LNCaP clone FGC (cell line): Measurements from ENCODE around the gene RAB11FIP4.

Experiments
- DNase-seq: peaks from one replicate; pipeline ENCODE4 v3.0.0-alpha.2; 2011; ENCODE audit warnings: low read depth
- H3K4me3 ChIP-seq: 2 replicates; pipeline ENCODE4 v1.5.1; 2011; ENCODE audit warnings: mild to moderate bottlenecking, low read depth, low read length, control low read depth
- TF ChIP-seq, protein P1 (sequence below): IDR thresholded peaks from 2 replicates; pipeline ENCODE4 v1.5.1; 2012; ENCODE audit warnings: mild to moderate bottlenecking; ENCODE audit not compliant: control insufficient read depth, insufficient read depth; ENCODE audit errors: extremely low read depth

The RAB11FIP4 gene

DNA sequence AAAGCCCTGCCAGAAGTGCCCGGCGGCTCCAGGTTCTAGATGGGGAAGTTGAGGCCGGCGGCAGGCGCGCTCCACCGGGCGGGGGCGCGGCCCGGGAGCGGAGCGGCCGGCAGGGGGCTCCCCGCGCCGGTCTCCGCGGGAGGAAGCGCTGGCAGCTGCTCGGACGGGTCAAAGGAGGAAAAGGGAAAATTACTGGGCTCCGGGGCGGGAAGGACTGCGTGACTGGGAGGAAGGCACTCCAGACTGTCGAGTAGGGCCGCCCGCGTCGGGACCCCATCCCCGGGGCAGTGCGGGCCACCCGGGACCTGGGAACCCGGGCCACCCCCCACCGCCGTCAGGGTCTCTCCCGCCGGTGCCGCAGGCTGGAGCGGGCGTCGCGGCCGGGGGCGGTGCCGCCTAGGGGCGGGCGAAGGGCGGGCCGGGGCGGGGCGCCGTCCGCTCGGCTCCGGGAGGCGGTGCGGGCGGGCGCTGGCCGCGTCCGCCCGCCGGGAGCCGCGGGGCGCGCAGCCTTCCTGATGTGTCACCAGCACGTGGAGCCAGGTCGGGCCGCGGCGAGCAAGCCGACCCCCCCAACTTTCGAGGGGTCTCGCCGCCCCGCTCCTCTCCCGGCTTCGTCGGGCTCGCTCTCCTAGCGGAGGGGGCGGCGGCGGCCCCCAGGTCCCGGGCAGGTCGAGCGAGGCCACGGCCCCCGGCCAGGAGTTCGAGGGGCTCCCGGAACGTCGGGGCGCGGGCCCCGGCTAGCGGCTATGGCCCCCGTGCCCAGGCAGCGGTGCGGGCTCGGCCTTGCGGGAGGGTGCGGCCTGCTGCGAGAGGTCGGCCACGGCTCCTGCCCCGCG, 167.5 kb downstream of the RAB11FIP4 start:
- H3K4me3 ChIP-seq: peak overlapping the region; percentile 61
- no peak for DNase-seq
- TF ChIP-seq, protein P1, sequence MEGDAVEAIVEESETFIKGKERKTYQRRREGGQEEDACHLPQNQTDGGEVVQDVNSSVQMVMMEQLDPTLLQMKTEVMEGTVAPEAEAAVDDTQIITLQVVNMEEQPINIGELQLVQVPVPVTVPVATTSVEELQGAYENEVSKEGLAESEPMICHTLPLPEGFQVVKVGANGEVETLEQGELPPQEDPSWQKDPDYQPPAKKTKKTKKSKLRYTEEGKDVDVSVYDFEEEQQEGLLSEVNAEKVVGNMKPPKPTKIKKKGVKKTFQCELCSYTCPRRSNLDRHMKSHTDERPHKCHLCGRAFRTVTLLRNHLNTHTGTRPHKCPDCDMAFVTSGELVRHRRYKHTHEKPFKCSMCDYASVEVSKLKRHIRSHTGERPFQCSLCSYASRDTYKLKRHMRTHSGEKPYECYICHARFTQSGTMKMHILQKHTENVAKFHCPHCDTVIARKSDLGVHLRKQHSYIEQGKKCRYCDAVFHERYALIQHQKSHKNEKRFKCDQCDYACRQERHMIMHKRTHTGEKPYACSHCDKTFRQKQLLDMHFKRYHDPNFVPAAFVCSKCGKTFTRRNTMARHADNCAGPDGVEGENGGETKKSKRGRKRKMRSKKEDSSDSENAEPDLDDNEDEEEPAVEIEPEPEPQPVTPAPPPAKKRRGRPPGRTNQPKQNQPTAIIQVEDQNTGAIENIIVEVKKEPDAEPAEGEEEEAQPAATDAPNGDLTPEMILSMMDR: peak; percentile 80

DNA sequence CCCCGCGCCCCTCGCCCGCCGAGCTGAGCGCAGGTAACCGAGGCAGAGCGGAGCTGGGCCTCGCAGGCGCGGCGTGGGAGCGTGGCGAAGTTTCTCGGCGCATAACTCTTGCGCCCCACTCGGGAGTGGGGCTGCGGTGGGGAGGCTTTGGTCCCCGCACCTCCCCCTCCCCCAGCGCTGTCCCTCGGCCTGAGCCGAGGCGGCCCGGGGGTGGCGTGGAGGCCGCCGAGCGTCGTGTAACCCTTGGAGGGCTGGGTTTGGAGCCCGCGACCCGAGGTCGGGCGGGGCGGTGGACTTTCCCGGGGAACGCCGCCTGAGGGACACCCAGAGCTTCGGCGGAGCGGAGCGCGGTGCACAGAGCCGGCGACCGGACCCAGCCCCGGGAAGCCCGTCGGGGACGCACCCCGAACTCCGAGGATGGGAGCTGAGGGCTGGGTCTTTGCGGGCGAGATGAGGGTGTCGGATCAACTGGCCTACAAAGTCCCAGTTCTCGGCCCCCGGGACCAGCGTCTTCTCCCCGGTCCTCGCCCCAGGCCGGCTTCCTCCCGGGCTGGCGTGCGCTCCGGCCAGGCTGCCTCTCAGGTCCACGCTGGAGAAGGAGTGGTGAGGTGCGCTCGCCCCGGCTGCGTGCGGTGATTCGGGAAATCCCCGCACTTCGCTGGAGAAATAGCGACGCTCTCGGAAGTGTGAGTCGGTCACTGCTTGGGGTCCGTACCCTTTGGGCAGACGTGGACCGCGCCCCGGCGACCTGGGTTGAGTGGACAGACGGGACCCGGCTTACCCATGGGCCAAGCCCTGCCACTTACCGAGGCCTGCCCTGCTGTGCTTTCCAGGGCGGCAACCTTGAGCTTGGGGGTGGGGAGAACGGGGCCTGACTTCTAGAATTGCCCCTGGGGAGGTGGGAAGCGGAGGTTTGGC, 168.4 kb downstream of the RAB11FIP4 start:
- TF ChIP-seq, protein P1: no peak
- peak overlapping the region; percentile 61 for H3K4me3 ChIP-seq
- DNase-seq: no peak

DNA sequence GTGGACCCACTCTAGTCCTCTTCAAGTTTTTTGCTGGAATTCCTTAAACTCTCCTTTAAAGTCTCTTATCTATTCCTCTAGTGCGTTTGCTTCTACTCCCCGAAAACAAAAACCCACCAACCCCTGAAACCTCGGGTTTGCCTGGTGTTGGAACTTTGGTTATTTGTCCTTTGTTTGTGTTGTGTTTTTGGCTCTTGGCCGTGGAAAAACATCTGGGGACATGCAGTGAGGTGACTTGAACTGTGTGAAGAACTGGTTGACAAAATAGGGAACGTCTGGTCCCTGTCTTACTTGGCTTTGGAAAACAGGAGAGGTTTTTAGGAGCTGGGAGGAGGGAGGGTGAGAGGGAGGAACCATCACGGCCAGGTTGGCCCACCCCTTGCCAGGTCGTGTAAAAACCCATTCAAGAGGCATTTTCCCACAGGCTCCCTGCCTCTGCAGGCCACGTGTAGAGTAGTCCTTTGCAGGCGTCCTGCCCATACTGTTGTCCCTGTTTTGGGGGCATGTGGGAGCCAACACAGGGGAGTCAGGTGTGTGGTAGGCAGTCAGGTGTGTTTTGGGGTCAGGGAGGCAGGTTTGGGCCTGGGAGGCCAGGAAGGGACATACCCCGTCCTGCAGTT, 169.3 kb downstream of the RAB11FIP4 start:
- TF ChIP-seq, protein P1: no peak
- DNase-seq: no peak

DNA sequence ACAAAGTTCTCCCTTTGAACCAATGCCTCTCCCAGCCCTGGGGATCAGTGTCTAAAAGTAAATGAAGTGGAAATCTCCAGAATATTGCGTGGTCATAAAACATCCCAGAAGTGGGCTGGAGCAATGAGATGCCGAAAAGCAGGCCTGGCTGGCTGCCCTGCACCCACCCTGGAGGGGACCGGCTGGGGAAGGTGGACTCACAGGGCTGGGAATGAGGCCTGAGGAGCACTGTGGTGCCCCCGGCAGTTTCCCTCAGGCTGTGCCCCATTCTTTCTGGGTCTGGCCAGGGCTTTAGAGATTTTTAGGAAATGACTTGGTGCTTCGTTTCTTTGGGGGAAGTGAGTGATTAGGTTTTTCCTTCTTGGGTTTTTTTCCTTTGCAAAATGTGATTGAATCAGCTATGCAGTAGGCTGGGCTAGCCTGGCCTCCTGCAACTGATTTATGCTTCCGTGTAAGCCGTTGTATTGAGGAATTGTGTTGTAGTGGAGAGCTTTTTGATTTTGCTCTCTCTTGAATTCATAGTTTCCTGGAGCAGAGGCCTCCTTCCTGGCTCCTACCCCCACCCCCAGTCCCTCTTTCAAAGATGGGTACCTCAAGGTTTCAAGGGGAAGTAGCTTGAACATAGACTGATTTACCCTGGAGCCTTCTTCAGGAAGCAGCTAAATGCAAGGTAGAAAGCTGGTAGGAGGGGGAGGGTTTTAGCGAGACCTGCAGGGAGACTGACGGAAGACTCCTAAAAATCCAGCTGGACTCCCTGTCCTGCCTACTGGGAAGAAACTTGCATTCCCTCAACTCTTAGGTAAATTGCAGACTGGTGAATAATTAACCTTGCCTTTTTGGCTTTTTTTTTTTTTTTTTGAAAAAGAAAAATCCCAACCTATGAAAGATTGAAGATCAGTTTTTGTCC, 170.2 kb downstream of the RAB11FIP4 start:
- DNase-seq: no peak

More for the DNA sequence above, 169.3 kb downstream of the RAB11FIP4 start:
- H3K4me3 ChIP-seq: peak overlapping the region; percentile 61

DNA sequence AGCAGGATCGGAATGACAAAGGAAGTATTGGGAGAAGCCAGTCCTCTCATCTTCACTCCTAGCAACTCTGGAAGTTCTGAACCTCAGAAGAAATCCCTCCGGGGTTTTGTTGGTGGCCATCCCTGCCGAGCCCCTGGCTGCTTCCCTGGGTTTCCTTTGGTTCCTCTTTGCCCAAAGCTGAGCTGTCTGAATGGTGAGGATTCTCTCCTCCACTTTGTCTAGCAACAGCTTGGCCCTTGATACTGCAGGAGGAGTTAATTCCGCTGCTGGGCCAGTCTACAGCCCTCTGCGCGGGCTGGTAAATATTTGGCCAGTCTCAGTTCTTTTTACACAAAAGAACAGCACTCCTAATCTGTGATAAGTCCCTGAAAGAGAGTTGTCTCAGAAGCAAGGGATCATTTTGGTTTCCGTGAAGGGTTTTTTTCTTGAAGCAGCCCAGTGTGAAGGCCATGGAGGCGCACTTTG, 170.9 kb downstream of the RAB11FIP4 start:
- TF ChIP-seq, protein P1: no peak
- no peak overlapping the region for H3K4me3 ChIP-seq
- no peak for DNase-seq

More for the DNA sequence above, 170.2 kb downstream of the RAB11FIP4 start:
- TF ChIP-seq, protein P1: no peak
- H3K4me3 ChIP-seq: no peak overlapping the region

DNA sequence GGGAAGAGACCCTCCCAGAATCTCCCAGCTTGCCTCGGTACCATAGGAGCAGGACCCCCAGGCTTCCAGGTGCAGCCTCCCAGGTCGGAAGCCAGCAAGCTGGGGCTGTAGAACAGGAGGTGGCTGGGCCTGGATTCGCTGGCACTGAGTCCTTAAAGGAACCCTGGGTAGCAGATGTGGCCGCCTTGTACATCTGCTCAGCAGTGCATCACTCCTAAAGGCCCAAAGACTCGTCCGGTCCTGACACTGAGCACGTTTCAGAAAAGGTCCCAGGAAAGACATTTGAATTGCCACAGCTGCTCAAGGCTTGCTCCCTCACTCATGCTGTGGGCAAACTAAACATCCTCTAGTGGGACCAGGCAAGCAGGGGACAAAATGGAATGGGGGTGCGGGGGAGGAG, 172.8 kb downstream of the RAB11FIP4 start:
- no peak overlapping the region for H3K4me3 ChIP-seq
- TF ChIP-seq, protein P1: no peak
- no peak for DNase-seq
